HG03025 (cell line): ENCODE results near the gene MMP15.
"Not testable (repeated sequence)": the region's sequence is repeated elsewhere in the genome, so short reads cannot be mapped to it uniquely, and the experiment has no call there.

Source experiments
- ATAC-seq: cut with Tn5 transposase; IDR thresholded peaks from one replicate; pipeline ENCODE4 v1.9.1; 2021; ENCODE audit warnings: mild to moderate bottlenecking, moderate library complexity; ENCODE audit not compliant: unreplicated experiment, low FRiP score

Gene MMP15

DNA sequence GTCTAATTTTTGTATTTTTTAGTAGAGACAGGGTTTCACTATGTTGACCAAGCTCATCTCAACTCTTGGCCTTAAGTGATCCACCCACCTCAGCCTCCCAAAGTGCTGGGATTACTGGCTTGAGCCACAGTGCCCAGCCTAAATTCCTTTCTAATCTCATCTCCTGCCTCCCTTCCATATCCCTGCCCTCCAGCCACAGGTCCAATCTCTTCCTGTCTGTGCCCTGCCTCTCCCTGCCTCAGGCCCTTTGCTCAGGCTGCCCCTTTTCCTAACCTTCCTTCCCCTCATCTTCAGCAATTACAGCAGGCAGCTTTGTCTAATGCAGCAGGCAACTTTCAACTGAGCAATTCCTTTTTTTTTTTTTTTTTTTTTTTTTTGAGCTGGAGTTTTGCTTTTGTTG, 56.8 kb downstream of the MMP15 start:
- ATAC-seq = no peak

DNA sequence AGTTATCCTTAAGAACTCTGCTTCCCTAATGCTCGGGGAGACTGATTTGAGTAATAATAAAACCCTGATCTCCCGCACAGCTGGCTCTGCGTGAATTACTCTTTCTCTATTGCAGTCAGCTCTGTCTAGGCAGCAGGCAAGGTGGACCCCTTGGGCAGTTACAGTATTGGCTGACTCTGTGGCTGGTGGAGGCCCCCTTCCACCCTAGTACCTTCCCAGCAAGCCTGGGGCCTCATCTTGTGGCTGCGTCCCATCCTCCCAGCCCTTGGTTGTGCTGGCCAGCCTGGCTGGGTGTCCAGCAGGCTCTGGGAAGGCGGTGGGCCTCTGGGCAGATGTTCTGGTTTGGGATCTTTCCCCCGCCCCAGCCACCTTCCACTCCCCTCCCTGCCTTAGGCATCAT, 59.1 kb downstream of the MMP15 start:
- ATAC-seq = no peak

DNA sequence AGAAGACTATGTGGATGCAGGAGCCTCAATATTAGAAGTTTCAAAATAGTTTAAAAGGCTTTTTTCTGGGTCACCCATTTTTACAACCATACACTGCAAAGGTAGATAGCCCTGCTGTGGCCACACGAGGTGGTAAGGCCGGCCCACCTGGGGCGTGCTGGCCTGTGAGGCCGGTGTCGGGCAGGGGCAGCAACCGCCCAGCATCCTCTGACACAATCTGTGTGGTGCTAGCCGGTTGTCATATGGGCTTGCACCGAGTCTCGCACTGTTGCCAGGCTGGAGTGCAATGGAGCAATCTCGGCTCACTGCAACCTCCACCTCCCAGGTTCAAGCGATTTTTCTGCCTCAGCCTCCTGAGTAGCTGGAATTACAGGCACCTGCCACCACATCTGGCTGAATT, 59.6 kb downstream of the MMP15 start:
- no peak for ATAC-seq

DNA sequence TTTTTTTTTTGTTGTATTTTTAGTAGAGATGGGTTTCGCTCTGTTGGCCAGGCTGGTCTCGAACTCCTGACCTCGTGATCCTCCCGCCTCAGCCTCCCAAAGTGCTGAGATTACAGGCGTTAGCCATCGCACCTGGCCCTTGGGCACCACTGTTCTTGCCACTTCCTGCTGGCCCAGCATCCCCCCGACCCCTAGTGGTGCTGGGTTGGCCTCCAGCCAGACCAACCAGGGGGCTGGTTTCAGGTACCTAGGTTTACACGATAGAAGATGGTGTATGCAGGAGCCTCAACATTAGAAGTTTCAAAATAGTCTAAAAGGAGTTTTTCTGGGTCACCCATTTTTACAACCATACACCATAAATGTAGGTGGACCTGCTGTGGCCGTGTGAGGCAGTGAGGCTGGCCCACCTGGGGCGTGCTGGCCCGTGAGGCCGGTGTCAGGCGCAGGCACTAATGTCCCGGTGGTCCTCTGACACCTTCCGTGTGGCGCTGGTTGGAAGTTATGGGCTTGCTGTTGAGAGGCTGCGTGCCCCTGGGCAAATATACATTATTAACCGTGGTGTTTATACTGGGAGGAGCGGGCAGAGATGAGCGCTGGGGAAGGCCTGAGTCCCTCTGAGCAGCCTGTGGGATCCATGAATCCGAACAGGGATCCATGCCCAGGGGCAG, 60.2 kb downstream of the MMP15 start:
- no peak for ATAC-seq

DNA sequence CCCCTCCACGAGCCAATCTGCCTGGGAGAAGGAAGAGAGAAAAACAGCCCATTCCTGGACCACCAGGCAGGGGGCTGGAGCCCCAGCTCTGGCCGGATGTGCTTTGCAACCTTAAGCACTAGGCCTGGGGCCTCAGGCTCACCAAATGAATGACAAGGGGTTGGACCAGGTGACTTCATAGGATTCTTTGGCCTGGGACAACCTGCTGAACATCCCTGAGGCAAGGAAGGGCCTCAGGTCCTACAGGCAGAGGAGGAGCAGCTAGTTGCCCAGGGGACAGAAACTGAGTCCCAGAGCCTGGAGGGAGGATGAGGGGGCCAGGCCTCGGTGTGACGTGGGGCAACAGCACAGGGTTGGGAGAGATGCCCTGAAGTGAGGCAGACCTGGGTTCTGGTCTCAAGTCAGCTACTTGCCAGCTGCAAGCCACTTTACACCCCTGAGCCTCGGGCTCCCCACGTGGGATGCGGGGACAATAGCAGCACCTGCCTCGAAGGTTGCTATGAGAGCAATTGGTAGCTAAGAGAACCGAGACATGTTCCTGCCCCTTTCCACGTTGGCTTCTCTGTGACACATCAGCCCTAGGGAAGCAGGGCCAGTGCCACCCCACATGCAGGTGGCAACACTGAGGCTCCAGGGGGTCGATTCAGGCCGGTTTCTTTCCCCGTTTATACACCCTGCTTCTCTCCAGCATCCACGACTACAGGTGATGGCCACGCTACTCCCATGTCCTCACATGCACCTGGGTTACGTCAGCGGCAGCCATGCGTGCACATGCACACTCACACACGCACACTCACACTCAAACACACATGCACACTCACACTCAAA, 61.0 kb downstream of the MMP15 start:
- ATAC-seq = no peak

DNA sequence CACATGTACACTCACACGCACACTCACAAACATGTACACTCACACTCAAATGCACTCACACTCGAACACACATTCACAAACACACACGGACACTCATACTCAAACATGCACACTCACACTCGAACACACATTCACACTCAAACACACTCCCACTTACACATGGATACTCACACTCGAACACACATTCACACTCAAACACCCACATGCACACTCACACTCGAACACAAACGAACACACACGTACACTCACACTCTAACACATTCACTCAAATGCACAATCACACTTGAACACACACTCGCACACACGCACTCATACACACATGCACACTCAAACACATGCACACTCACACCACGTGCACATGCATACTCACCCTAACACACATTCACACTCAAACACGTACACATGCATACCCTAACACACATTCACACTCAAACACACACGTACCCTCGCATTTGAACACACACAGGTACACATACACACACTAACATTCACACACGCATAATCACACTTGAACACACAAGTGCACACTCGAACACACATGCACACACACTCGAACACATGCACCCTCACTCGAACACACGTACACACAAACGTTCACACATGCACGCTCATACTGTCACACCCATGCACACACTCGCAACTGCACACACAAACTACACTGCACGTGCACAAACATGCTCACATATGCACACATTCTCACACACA, 61.8 kb downstream of the MMP15 start:
- ATAC-seq = no peak

DNA sequence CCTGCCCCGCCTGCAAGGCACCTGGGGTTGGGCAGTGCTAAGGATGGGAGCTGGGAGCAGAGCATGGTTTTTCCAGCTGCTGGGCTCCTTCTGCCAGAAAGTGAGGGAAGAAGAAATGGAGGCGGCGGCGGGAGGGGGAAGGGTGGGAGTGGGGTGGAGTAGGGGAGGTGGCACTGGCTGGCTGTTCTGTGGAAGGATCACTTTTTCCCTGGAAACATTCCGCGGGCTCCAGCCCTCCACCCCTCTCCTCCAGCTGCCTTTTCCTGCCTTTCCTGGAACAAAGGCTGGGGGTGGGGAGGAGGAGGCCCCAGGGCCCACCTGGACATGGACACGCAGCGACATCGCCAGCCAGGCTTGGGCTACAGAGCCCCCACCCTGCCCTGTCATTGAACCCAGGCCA, 62.5 kb downstream of the MMP15 start:
- ATAC-seq = no peak

DNA sequence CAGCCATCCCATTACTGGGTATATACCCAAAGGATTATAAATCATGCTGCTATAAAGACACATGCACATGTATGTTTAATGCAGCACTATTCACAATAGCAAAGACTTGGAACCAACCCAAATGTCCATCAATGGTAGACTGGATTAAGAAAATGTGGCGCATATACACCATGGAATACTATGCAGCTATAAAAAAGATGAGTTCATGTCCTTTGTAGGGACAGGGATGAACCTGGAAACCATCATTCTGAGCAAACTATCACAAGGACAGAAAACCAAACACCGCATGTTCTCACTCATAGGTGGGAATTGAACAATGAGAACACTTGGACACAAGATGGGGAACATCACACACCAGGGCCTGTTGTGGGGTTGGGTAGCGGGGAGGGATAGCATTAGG, 64.8 kb downstream of the MMP15 start:
- not testable (repeated sequence) for ATAC-seq

DNA sequence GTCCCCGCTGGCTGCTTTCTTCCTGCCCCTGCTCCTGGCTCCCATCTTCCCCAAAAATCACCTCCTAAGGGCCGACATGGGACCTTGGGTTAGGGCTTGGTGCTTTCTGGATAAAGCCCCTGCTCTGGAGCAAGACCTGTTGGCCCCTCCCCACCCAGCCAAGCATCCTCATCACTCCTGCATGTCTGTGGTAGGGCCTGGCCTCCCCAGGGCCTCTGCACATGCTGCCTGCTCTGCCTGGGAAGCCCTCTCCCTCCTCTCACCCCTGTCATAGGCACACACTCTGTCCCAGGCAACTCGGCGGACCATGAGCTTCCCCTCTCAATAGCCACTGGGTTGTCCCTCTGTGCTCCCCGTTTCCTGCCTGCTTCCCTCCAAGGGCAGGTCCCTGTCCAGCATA, 68.5 kb downstream of the MMP15 start:
- ATAC-seq = no peak

DNA sequence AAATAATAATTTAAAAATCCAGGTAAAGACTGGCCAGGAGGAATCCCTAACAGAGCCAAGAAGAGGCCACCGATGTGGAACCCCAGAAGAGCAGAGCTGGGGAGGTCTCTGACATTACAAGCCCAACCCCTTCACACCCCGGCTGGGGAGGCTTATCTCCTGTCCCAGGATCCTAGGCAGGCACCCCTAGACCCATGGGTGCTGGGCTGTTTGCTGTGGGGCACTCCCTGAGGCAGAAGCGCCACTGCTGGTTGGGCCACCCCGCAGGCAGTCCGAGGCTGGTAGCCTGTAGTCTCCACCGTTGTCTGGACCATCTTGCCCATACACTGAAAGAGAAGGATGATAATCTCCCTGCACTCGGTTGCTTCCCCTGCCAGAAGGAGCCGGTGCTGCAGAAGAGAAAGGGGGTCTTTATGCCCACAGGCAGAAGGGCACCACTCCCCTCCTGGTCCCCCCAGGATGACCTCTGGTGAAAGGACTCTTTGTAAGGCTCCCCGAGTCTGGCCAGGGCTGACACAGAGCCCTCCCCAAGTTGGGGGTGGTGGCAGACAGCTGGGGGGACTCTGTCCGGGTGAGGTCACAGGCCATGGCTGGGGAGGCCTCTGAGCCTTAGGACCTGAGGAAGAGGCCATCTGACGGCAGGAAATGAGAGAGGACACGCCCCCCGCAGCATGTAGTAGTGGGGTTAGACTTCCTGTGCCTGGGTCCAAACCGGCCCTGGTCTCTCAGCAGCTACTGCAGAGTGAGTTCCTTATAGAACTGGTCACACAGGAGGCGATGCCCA, 69.4 kb downstream of the MMP15 start:
- ATAC-seq = no peak

DNA sequence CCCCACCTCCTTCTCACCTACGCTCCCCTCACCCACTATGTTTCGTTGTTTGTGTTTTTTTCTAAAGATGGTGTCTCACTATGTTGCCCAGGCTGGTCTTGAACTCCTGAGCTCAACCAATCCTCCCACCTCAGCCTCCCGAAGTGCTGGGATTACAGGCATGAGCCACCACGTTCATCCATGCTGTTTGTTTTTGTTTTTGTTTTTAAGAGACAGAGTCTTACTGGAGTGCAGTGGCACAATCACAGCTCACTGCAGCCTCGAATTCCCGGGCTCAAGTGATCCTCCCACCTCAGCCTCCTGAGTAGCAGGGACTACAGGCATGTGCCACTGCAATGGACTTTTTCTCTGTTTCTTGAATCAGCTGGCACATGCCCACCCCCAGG, 70.0 kb downstream of the MMP15 start:
- ATAC-seq = not testable (repeated sequence)

DNA sequence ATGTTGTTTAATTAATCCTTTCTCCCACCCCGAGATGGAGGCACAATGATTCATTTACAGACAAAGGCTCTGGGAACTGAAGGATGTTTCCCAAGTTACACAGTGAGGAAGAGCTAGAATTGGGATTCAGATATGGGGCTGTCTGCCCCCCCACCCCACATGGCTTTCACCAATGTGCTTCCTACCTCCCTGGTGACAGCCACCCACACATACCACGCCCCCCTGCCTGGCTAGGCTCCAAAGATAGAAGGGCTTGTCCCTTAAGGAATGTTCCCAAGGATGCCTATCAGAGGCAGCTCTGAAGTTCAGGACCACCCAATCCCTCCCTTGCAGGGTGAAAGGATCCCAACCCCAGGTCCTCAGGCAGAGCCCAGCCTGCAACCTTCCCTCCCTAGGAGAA, 70.7 kb downstream of the MMP15 start:
- no peak for ATAC-seq
